ENCODE data around the gene CX3CR1.
"Not testable (repeated sequence)": the region's sequence is repeated elsewhere in the genome, so short reads cannot be mapped to it uniquely, and the experiment has no call there.

CX3CR1 gene

GRCh38 chr3:39241561-39241960 lies 38.3 kb downstream of the CX3CR1 start:
- Histone ChIP-seq H3K27me3 (no peaks in the 10 kb centered on the region), H3K27ac (no peak overlapping the region), H3K9me3 (peaks cover 0 to 7% (median 0%) of the 10 kb centered on the region in 3 donors), H3K4me3 (no peak overlapping the region), H3K4me1 (no peaks in the 10 kb centered on the region), H3K36me3 (no peaks in the 10 kb centered on the region)
- intact Hi-C loops (cut with DNase I; ENCODE audit: low total_unique reads), result no loop called here
- DNase-seq, result no peak
- no peak for TF ChIP-seq CTCF (IDR thresholded peaks at IDR 0.05)

- Histone ChIP-seq H3K27me3 (peaks cover 0 to 19% of the 10 kb centered on the region in 2 donors), H3K4me3 (no peak overlapping the region), H3K9me3 (no peaks in the 10 kb centered on the region), H3K27ac (no peak overlapping the region), H3K4me1 (no peaks in the 10 kb centered on the region), H3K36me3 (no peaks in the 10 kb centered on the region)
- DNase-seq, result no peak
- TF ChIP-seq CTCF (IDR thresholded peaks at IDR 0.05), result no peak
- intact Hi-C loops (cut with DNase I; ENCODE audit: low total_unique reads), result no loop called here
Measured at GRCh38 chr3:39237027-39237426, 42.8 kb downstream of the CX3CR1 start.

- intact Hi-C loops (cut with DNase I; ENCODE audit: low total_unique reads), result no loop called here
- no peak for DNase-seq
- no peaks in the 10 kb centered on the region for H3K36me3 ChIP-seq
- TF ChIP-seq CTCF (IDR thresholded peaks at IDR 0.05), result no peak
- no peak overlapping the region for H3K4me3 ChIP-seq
- H3K27ac ChIP-seq, result no peak overlapping the region
- peaks cover 0 to 19% of the 10 kb centered on the region in 2 donors for H3K27me3 ChIP-seq
- no peaks in the 10 kb centered on the region for H3K9me3 ChIP-seq
- H3K4me1 ChIP-seq, result no peaks in the 10 kb centered on the region
Measured at GRCh38 chr3:39234651-39235050, 45.2 kb downstream of the CX3CR1 start.

GRCh38 chr3:39232859-39233258 lies 47.0 kb downstream of the CX3CR1 start:
- intact Hi-C loops (cut with DNase I; ENCODE audit: low total_unique reads), result no loop called here
- no peak for DNase-seq
- TF ChIP-seq CTCF (IDR thresholded peaks at IDR 0.05), result no peak
- Histone ChIP-seq H3K27me3 (peaks cover 0 to 19% of the 10 kb centered on the region in 2 donors), H3K4me1 (no peaks in the 10 kb centered on the region), H3K36me3 (no peaks in the 10 kb centered on the region), H3K4me3 (no peak overlapping the region), H3K27ac (no peak overlapping the region), H3K9me3 (no peaks in the 10 kb centered on the region)

GRCh38 chr3:39230453-39230852 lies 49.4 kb downstream of the CX3CR1 start:
- DNase-seq, result no peak
- TF ChIP-seq CTCF (IDR thresholded peaks at IDR 0.05), result no peak
- Histone ChIP-seq H3K27me3 (peaks cover 0 to 15% of the 10 kb centered on the region in 2 donors), H3K4me3 (no peak overlapping the region), H3K9me3 (no peaks in the 10 kb centered on the region), H3K36me3 (no peaks in the 10 kb centered on the region), H3K27ac (no peak overlapping the region), H3K4me1 (no peaks in the 10 kb centered on the region)
- intact Hi-C loops (cut with DNase I; ENCODE audit: low total_unique reads), result no loop called here

GRCh38 chr3:39228496-39228895 lies 51.3 kb downstream of the CX3CR1 start:
- Histone ChIP-seq H3K4me1 (no peaks in the 10 kb centered on the region), H3K9me3 (no peaks in the 10 kb centered on the region), H3K27me3 (no peaks in the 10 kb centered on the region), H3K36me3 (no peaks in the 10 kb centered on the region), H3K27ac (no peak overlapping the region), H3K4me3 (no peak overlapping the region)
- no peak for TF ChIP-seq CTCF (IDR thresholded peaks at IDR 0.05)
- no peak for DNase-seq
- intact Hi-C loops (cut with DNase I; ENCODE audit: low total_unique reads), result no loop called here

- H3K27ac ChIP-seq; H3K36me3 ChIP-seq; intact Hi-C loops (cut with DNase I; ENCODE audit: low total_unique reads); H3K27me3 ChIP-seq; H3K4me1 ChIP-seq; DNase-seq; H3K4me3 ChIP-seq; H3K9me3 ChIP-seq: not testable (repeated sequence)
Measured at GRCh38 chr3:39227596-39227995, 52.2 kb downstream of the CX3CR1 start.

Measured in tibial artery (tissue), 4 donors.